ENCODE results near the gene IRF2BP1.

IRF2BP1 gene
- total RNA-seq, result 50.8 reads per million, percentile 68 among the genes with 10 or more reads in this experiment

GRCh38 chr19:45885556-45886426 is at the start of gene IRF2BP1:
IRF2BP1 (minus strand) TSS chr19:45886141; CDS start chr19:45885774, 367 bp downstream.
- peak; percentile 87 for DNase-seq

- no peak for DNase-seq
Observed at GRCh38 chr19:45935267-45935666, 49.3 kb upstream of the IRF2BP1 start.

- DNase-seq, result no peak
Observed at GRCh38 chr19:45934551-45935230, 48.8 kb upstream of the IRF2BP1 start.

GRCh38 chr19:45933759-45934158 is 47.8 kb upstream of the IRF2BP1 start:
- DNase-seq, result no peak

- no peak for DNase-seq
Observed at GRCh38 chr19:45931055-45931454, 45.1 kb upstream of the IRF2BP1 start.

- no peak for DNase-seq
Observed at GRCh38 chr19:45929247-45929646, 43.3 kb upstream of the IRF2BP1 start.

GRCh38 chr19:45927565-45928261 is 41.8 kb upstream of the IRF2BP1 start:
- peak; percentile 84 for DNase-seq

- DNase-seq, result no peak
Observed at GRCh38 chr19:45924891-45925447, 39.0 kb upstream of the IRF2BP1 start.

GRCh38 chr19:45922281-45922680 is 36.3 kb upstream of the IRF2BP1 start:
- no peak for DNase-seq

- no peak for DNase-seq
Observed at GRCh38 chr19:45920458-45920857, 34.5 kb upstream of the IRF2BP1 start.

GRCh38 chr19:45919678-45920077 is 33.7 kb upstream of the IRF2BP1 start:
- DNase-seq, result no peak

- no peak for DNase-seq
Observed at GRCh38 chr19:45918721-45919120, 32.8 kb upstream of the IRF2BP1 start.

GRCh38 chr19:45917421-45918091 is 31.6 kb upstream of the IRF2BP1 start:
- DNase-seq, result no peak

- no peak for DNase-seq
Observed at GRCh38 chr19:45913874-45914830, 28.2 kb upstream of the IRF2BP1 start, which contains the start of gene NANOS2. NANOS2 (minus strand) TSS chr19:45914778; CDS start chr19:45914693, 85 bp downstream.

- no peak for DNase-seq
Observed at GRCh38 chr19:45911291-45911690, 25.4 kb upstream of the IRF2BP1 start.

GRCh38 chr19:45908956-45909355 is 23.0 kb upstream of the IRF2BP1 start:
- no peak for DNase-seq

GRCh38 chr19:45906221-45906620 is 20.3 kb upstream of the IRF2BP1 start:
- DNase-seq, result no peak

- no peak for DNase-seq
Observed at GRCh38 chr19:45905011-45905410, 19.1 kb upstream of the IRF2BP1 start.

- peak; percentile 99 for DNase-seq
Observed at GRCh38 chr19:45902651-45903625, 17.0 kb upstream of the IRF2BP1 start.

Measured in effector CD4-positive, alpha-beta T cell (primary cell).